ENCODE results near the gene ARHGAP32. TPM values are rescaled to one million over a fixed set of nuclear protein-coding genes. Genes with fewer than 3 reads are reported as not detected.

ARHGAP32 gene
- total RNA-seq, 4 donors from 2014 or later: 9.8 to 18.8 (median 16.2) TPM

- no peak for ATAC-seq
- H3K4me3 ChIP-seq: no peak overlapping the region
- H3K27me3 ChIP-seq: peaks cover 19% of the 10 kb centered on the region
- no peak overlapping the region for H3K27ac ChIP-seq
- H3K4me1 ChIP-seq: no peaks in the 10 kb centered on the region
- no peaks in the 10 kb centered on the region for H3K9me3 ChIP-seq
- WGBS, 2 donors (ENCODE audit: low coverage in 1 of 2): 51 to 69% methylated on average over 9 to 14 of the region's 16 CpGs
- TF ChIP-seq POLR2AphosphoS5 (IDR thresholded peaks at IDR 0.05): no peak
- TF ChIP-seq EP300 (IDR thresholded peaks at IDR 0.05): no peak
- TF ChIP-seq POLR2A (IDR thresholded peaks at IDR 0.05): no peak
- no peak for TF ChIP-seq CTCF (IDR thresholded peaks at IDR 0.05)
- H3K36me3 ChIP-seq: no peaks in the 10 kb centered on the region
Measured at GRCh38 chr11:128943428-128943976, 248.6 kb downstream of the ARHGAP32 start.

DNA sequence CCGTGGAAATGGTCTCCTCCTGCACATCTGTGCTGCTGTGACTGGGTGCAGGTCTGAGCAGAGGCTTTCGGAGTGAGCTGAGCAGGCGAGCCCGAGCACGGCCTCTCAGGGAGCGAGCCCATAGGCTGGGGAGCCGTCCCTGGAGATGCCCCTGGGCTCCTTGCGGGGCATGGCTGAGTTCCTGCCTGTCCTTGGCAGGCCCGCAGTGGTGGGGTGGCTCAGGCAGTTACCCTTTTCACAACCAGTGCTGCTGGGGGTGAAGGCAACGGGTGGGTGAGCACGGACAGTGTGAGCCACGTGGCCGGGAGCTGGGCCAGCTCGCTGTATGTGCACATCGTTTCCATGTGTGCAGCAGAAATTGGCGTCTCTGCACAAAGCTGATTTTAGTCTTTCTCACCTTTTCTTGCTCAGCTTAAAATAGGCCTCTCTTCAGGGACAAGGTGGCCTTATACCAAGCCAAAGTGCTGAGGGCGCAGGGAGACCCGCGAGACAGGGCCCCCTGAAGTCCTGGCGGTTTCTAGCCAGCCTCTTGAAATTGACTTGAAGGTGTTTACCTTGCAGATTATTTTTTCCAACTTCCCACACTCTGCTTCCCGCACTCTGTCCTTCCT is 249.2 kb downstream of the ARHGAP32 start, which contains the start of gene TP53AIP1:
Gene TP53AIP1 (minus strand): TSS at position 55 of the 611 bp plus-strand sequence. CDS start 5,053 bp downstream, outside the sequence.
- no peak for ATAC-seq
- Histone ChIP-seq H3K27me3 (peaks cover 19% of the 10 kb centered on the region), H3K4me1 (no peaks in the 10 kb centered on the region), H3K36me3 (no peaks in the 10 kb centered on the region), H3K9me3 (no peaks in the 10 kb centered on the region), H3K27ac (no peak within 1 kb of the TSS), H3K4me3 (no peak within 1 kb of the TSS)
- 97% methylated on average over 4 of the region's 21 CpGs; no CpG with 5 or more reads in 1 of the 2 donors for WGBS, 2 donors (ENCODE audit: low coverage in 1 of 2)
- TF ChIP-seq POLR2A (IDR thresholded peaks at IDR 0.05): no peak

- H3K27me3 ChIP-seq: peaks cover 19% of the 10 kb centered on the region
- no peak overlapping the region for H3K4me3 ChIP-seq
- H3K4me1 ChIP-seq: no peaks in the 10 kb centered on the region
- ATAC-seq: no peak
- 100% methylated on average over 1 of the region's 13 CpGs; no CpG with 5 or more reads in 1 of the 2 donors for WGBS, 2 donors (ENCODE audit: low coverage in 1 of 2)
- no peak for TF ChIP-seq POLR2A (IDR thresholded peaks at IDR 0.05)
- no peak for TF ChIP-seq EP300 (IDR thresholded peaks at IDR 0.05)
- no peak for TF ChIP-seq CTCF (IDR thresholded peaks at IDR 0.05)
- no peak for TF ChIP-seq POLR2AphosphoS5 (IDR thresholded peaks at IDR 0.05)
- H3K27ac ChIP-seq: no peak overlapping the region
- no peaks in the 10 kb centered on the region for H3K36me3 ChIP-seq
- H3K9me3 ChIP-seq: no peaks in the 10 kb centered on the region
Measured at GRCh38 chr11:128942272-128942612, 249.9 kb downstream of the ARHGAP32 start.

- no peaks in the 10 kb centered on the region for H3K4me1 ChIP-seq
- H3K9me3 ChIP-seq: no peaks in the 10 kb centered on the region
- no peak overlapping the region for H3K27ac ChIP-seq
- no peak for ATAC-seq
- WGBS, 2 donors (ENCODE audit: low coverage in 1 of 2): 92% methylated on average over 2 of the region's 14 CpGs; no CpG with 5 or more reads in 1 of the 2 donors
- H3K27me3 ChIP-seq: peaks cover 19% of the 10 kb centered on the region
- H3K4me3 ChIP-seq: no peak overlapping the region
- TF ChIP-seq POLR2AphosphoS5 (IDR thresholded peaks at IDR 0.05): no peak
- no peak for TF ChIP-seq EP300 (IDR thresholded peaks at IDR 0.05)
- no peak for TF ChIP-seq CTCF (IDR thresholded peaks at IDR 0.05)
- no peak for TF ChIP-seq POLR2A (IDR thresholded peaks at IDR 0.05)
- no peaks in the 10 kb centered on the region for H3K36me3 ChIP-seq
Measured at GRCh38 chr11:128941573-128942271, 250.4 kb downstream of the ARHGAP32 start.

- Histone ChIP-seq H3K4me1 (no peaks in the 10 kb centered on the region), H3K4me3 (no peak overlapping the region), H3K27ac (no peak overlapping the region), H3K36me3 (no peaks in the 10 kb centered on the region), H3K9me3 (no peaks in the 10 kb centered on the region), H3K27me3 (peaks cover 19% of the 10 kb centered on the region)
- 88 to 90% methylated on average over 5 to 7 of the region's 8 CpGs for WGBS, 2 donors (ENCODE audit: low coverage in 1 of 2)
- TF ChIP-seq POLR2AphosphoS5 (IDR thresholded peaks at IDR 0.05) (no peak), EP300 (IDR thresholded peaks at IDR 0.05) (no peak), CTCF (IDR thresholded peaks at IDR 0.05) (no peak), POLR2A (IDR thresholded peaks at IDR 0.05) (no peak)
- ATAC-seq: no peak
Measured at GRCh38 chr11:128941110-128941509, 251.0 kb downstream of the ARHGAP32 start.
